CD4-positive, alpha-beta T cell treated with Interleukin-2 at 100 ng/mL for 4 hours (primary cell): ENCODE results near the gene ADGRD1.

Experiments
- DNase-seq: peaks from one replicate; pipeline ENCODE4 v3.0.0-alpha.2; 2020; ENCODE audit warnings: low spot score

Gene ADGRD1

DNA sequence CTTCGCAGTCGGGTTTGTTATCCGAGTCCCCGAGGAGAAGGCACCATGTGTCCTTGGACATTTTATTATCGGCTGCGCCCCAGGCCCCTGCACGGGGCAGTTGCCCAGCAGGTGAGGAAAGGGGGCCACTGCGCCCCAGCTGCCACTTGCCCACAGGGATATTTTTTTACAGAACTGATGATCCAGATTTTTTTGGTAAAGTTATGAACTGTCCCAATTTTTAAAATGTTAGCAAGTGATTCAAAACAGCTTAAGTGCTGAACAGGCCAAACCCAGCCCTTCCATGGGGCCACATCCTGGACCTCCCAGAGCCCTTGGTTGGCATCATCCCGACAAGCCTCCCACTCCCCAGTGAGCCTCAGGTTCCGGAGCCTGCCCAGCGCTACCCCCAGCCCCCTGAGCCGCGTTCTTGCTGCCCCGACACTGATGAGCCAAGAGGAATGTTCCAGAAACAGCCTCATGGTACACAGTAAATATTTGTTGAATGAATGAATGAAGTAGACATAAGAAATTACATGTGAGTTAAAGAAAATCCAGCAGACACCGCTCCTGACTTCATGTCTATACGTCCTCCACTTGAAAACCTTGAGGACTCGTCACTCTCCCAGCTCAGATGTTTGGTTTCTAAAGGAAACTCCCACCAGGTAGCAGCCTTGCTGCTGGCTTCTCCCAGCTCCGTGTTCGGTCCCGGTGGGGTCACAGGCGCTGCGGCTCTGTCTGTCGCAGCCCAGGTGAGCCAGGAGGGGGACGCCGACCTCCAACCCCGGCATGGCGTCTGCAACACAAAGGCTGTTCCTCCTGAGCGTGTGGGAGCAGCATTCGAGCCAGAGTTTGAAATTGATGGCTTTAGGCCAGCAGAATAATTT, 88.5 kb downstream of the ADGRD1 start:
- no peak for DNase-seq

DNA sequence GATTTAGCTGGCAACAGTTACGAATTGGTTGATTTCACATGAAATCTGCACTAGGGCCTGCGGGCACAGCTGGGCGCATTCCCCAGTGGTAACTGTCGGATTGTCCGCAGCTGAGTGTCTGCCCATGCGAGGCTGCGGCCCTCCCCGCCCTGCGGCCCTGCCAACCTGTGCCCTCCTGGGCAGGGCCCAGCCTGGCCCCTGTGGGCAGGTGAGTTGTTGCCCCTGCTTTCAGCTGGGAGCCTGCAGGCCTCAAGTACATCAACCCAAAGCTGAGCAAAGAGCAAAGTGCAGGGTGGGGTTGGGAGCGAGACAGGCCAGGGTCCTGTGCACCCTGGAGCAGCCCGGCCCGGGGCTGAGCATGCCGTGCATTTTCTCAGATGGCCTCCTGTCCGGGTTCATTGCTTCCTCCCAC, 89.1 kb downstream of the ADGRD1 start:
- no peak for DNase-seq

DNA sequence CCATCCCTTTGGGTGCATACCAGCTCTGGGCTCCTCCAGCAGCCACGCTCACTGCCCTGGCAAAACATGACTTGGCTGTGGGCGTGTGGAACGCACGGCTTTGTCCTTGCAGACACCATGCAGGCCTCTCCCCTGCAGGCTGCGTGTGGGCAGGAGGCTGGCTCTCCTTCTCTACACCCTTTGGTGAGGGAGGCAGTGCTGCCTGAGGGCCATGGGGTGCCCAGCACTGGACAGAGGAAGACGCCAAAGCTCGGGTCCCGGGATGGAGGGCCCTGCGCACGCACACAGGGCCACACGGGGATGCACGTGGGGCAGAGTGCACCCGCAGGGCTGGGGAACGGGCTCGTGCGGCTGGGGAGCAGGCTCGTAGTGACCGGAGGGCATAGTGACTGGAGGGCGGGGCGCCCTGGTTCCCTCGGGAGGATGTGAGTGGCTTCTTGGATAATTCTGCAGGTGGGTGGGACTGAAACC, 89.7 kb downstream of the ADGRD1 start:
- no peak for DNase-seq

DNA sequence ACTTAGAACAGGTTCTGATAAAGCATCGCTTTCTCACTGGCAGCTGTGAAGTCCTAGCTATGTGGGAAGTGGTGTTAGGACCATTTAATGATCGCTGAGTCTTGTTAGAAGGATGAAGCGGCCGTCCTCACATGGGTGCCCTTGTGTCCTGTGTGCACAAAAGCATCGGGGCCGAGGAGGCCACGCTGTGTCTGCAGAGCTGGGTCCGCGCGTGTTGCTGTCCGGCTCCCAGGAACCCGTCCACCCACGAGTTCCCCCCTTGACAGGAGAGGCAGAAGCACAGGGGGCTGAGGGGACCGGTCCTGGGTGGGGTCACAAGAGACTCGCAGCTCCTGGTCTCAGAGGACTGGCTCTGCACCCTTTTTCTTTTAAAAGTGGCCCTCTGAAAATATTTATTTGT, 90.4 kb downstream of the ADGRD1 start:
- DNase-seq: no peak

DNA sequence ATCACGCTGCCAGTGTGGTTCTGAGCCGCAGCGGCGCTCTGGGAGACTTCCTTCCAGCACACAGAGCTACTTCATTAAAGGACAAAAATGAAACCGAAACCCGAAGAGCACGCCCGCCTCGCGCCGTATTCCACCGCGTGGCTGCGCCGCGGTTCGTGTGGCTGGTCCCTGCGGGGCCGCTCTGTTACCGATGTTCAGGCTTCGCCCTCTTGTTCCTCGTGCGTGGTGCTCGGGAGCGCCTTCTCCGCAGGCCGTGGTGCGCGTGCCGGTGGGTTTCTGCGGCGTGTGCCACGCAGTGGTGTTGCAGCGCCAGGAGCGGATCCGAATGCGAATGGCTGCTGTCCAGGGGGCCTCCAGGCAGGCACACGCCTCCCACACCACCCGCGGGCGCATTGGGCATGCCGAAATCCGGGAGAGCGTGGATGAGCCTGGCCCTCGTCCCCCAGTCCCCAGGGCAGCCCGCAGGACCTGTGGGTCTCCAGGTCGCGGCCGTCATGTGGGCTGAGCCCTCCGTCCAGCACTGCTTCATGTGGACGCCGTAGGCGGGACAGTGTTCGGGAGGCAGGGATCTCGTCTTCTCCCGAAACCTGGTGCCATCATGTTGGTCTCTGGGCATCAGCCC, 91.2 kb downstream of the ADGRD1 start:
- no peak for DNase-seq

DNA sequence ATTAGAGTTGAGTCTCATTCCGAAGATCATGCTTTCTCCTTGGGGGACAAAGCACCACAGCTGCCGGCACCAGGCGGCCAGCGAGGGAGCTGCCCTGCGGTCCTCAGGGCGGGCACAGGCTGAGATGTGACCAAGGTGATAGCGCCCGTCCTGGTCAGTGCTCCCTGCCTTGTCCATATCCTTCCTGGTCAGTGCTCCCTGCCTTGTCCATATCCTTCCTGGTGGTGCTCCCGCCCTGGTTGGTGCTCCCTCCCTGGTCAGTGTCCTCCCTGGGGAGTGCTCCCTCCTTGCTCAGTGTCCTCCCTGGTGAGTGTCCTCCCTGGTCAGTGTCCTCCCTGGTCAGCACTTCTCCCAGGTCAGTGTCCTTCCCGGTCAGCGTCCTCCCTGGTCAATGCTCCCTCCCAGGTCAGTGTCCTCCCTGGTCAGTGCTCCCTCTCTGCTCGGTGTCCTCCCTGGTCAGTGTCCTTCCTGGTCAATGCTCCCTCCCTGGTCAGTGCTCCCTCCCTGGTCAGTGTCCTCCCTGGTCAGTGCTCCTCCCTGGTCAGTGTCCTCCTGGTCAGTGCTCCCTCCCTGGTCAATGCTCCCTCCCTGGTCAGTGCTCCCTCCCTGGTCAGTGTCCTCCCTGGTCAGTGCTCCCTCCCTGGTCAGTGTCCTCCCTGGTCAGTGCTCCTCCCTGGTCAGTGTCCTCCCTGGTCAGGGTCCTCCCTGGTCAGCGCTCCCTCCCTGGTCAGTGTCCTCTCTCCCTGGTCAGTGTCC, 92.2 kb downstream of the ADGRD1 start:
- no peak for DNase-seq

DNA sequence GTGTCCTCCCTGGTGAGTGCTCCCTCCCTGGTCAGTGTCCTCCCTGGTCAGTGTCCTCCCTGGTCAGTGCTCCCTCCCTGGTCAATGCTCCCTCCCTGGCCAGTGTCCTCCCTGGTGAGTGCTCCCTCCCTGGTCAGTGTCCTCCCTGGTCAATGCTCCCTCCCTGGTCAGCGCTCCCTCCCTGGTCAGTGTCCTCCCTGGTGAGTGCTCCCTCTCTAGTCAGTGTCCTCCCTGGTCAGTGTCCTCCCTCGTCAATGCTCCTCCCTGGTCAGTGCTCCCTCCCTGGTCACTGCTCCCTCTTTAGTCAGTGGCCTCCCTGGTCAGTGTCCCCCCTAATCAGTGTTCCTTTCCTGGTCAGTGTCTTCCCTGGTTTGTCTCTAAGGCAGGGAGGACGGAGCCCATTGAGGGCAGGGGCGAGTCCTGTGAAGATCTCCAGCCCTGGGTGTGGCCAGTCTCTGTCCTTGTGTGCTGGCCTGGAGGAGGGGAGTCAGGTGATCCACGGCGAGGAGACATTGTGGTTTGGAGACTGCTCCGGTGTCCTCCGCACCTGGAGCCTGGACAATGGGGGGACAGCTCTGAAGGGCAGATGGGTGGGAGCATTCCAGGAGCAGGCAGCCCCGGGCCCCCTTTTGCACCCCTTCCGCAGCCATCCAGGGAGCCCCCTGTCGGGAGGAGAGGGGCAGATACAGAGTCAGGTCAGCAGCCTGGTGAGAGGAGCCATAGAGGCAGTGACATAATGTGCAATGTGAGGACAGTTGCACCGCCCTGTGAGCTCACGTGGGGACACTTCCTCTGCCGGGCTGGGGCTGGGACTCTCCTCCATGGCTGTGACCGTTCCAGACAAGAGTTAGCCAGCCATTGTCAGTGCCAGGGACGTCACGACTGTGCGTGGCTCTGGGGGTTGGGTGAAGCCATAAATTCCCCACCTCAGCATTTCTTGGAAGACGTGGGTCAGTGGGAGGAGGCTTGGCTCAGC, 93.4 kb downstream of the ADGRD1 start:
- DNase-seq: no peak

DNA sequence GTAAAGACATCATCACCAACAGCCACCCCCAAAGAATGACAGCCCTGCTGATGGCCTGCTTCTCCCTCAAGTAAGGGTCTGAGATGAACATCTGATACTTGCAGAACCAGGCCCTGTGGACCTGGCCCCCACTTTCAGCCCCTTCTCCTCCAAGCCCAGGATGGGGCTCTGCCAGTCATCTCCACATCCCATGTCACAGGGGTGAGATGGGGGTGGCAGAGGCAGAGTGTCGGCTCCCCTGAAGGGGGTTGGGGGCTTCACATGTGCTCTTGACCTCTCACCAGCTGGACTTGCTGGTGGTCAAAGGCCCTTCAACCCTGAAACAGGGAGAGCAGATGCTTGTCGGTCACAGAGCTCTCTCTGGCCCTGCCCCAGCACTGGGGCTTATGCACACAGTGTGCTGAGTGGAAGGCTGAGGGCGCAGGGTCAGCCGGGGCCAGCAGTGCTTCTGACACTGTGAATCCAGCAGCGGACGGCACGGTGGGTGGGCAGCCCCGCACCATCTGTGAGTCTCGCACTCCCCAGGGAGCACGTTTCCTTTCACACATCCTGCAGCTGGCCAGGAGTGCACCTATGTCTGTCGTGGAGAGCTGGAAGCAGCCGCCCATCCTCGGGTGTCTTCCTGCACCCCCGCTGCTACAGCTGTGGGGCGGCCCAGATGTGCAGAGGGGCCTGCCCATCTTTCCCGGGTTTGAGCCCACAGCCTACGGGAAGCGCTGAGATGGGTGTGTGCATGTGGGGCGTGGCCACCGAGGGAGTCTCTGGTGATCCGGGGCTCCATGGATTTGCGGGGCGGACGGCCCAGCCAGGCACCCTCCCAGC, 94.3 kb downstream of the ADGRD1 start:
- no peak for DNase-seq

DNA sequence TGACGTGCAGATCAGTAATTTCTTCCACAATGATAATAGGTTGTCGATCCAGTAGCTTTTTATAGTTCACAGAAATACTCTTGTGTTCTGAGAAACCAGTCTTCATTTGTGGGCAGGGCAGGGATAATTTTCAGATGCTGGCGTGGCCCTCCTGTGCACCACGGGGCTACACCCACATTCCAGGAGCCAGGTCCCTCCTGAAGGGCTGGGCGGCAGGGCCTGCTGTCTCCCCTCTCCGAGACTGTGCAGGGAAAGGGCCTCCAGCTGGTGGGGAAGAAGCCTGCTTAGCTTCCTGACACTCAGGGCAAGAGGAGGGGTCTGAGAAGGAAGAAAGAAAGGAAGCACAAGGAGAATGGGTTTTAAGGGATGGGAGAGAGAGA, 94.9 kb downstream of the ADGRD1 start:
- DNase-seq: no peak

DNA sequence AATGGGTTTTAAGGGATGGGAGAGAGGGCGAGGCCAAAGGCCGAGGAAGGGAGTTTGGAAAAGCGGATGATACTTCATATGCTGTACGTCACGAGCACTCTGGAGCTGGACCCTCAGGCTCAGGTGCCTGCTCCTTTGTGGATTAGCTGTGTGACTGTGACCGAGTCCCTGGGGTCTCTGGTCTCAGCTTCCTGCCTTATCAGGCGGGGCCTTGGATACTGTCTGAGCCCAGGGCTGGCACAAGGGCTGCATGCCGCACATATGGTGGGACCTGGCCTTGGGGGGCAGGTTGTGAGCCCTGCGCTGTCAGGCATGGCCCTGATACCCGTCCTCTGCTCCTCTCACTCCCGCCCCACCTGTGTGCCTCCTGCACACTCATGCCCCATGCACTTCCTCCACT, 95.3 kb downstream of the ADGRD1 start:
- DNase-seq: no peak

DNA sequence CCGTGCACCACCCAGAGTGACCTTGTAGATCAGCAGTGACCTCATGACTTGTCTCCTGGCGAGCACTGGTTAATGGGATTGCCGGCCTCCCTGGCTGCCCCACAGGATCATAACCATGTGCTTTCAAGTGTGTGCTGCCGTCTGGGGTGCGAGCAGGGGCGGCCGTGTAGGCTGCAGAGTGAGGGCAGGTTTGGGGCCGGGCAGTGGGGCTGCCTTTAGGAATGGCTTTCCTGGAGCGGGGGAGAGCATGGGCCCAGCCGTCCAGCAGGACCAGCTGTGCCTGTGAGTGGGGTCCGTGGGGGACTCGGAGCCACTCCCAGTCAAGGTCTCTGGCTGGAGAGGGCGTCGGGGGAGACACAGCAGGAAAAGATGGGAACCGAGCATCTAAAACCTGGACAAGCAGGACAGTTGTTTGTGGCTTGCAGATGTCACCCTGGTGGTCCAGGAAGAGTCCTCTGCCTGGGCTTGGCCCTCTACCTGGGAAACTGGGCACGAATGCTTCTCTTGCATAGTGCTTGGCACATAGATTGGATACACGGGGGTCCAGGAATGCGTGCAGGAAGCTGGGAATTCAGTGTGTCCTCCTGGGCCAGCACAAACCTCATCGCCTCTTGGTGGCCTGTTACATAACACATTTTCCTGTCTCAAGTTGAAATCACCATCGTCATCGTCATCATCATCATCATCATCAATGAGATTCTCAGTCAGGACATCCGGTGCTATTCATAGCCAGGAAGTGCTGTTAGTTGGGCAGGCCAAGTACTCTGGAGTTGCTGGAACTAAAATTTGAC, 96.0 kb downstream of the ADGRD1 start:
- no peak for DNase-seq

DNA sequence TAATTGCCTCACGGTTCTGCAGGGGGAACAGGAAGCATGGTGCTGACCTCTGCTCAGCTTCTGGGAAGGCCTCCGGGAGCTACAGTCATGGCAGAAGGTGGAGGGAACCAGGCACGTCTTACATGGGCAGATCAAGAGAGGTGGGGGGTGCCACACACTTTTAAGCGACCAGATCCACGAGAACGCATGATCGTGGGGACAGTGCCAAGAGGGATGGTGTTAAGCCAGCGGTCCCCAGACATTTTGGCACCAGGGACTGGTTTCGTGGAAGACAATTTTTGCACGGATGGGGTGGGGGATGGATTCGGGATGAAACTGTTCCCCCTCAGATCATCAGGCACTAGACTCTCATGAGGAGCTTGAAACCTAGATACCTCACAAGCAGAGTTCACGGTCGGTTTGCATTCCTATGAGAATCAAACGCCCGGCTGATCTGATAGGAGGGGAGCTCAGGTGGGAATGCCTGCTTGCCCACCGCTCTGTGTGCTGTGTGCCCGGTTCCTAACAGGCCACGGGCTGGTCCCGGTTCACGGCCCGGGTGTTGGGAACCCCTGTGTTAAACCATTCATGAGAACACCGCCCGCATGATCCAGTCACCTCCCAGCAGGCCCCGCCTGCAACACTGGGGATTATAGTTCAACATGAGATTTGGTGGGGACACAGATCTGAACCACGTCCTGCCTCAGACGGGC, 96.9 kb downstream of the ADGRD1 start:
- DNase-seq: no peak

DNA sequence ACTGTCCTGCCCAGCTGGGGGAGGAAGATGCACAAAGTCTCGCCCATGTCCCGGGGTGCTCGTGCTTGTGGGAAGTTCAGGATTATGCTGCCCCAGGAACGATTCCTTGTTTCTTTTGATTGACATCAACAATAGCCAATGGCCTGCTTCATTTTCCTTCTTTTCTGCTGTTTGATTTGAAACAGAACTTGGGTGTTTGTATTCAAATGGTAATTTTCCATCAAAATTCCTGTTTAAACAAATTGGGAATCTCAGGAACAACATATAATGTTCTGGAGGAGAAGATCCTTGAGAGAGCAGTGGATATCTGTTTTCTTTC, 97.4 kb downstream of the ADGRD1 start:
- no peak for DNase-seq

DNA sequence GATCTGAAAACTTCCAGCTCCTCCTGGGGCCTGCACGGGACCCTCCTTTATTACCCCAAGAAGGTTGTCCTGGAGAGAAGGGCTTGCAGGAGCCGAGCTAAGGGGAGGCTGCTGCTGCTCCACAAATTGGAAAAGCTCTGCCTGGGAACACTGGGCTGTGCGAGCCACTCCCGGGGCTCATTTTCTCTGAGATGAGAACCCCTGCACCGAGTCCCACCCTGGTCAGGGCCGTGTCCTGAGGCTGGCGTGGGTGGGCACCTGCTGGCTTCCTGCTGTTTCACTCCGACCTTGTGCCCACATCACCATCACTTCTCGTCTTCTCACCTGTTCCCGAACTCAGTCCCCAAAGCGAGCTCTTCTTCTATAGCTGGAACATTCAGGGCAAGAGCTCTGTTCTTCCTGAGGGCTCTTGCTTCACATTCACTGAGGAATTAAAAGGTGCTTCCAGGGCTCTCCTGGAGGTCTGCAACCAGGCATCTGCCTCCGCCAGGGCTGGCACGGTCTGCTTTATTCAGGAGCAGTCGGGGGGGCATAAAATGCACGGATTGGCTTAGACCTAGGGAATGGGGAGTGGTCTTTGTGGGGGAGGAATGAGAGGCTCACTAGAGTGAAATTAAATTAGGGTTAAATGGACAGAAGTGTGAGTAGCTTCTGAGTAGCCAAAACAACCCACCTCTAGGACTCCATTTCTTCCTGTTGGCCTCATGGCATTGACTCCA, 98.5 kb downstream of the ADGRD1 start:
- no peak for DNase-seq

DNA sequence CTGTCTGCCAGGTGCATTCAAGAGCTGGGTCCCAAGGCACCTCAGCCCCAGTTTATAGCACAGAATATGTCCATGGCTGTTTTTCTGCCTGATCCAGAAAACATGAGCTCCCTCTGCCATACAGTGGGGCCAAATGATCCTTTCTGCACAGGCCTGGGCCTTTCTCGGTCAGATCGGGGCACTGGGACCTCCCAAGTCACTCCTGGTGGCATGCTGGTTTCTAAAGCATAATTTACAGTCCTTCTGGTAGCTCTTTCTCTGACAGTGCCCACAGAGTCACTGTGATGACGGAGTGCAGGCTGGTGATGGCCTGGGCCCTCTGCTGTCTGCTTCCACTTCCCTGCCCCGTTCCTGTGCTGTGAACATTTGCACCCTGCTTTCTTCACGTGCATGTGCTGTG, 99.2 kb downstream of the ADGRD1 start:
- no peak for DNase-seq

DNA sequence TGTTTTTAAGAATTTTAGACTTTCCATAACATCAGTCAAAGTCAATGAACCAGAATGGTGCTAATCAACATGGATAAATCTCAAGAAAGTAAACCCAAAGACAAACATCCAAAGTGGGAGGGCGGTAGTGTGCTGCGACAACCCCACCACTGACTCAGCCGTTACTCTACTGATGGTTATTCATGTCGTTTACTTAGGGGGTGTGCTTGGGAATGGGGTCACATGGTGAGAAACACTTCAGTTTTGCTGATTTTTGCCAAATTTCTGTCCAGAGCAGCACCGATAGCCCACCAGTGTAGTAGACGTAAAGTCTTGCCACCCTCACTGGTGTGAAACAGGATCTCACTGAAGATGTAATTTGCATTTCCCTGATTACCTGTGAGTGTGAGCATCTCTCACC, 99.9 kb downstream of the ADGRD1 start:
- no peak for DNase-seq

DNA sequence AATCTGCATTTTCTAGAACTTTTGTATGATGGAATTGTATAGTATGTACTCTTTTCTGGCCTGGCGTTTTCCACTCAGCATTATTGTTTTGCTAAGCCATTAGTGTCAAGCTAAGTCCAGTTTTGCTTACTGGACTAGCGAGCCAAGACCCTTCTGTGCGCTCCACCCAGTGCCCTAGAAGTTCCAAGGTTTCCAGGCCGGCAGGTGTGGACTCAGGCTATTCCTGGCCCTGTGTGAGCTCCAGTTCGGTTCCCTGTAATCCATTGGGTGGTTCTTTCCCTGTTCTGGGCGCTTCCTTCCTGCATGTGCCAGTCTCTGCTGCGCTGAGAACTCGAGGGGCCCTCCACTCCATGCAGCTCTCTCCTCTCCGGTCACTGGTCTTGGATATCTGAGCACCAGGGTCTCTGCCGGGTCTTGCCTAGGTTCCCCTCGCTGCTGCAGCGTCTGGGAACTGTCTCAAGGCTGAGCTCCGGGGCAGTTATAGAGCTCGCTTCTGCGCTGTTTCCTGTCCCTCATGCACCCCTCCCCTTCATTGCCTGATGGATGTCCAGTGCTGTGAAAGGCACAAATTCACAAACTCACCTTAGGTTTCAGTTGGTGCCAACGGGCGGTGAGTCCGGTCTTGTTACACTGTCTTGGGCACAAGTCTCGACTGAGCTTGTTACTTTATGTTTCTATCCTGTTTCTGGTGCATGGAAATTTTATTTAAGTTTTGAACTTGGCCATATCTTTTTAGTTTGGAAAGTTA, 100.8 kb downstream of the ADGRD1 start:
- DNase-seq: no peak

DNA sequence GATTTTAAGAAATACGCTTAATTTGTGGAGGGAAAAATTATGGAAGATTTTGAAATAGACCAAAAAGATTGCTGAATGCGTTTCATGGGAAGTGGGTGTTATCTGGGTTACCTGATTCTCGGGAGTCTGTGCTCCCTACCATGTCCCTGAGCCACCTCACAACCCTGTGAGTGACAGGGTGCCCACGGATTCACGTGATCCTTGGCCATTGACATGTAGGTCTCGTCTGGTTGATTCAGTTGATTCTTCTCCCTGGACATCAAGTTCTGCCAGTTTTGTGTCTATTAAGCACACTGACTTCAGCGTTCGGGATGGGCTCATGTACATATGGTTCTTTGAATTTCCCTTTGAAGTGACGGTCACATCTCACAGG, 101.4 kb downstream of the ADGRD1 start:
- DNase-seq: no peak
